ENCODE results near the gene MRPS11. TPM values are rescaled to one million over a fixed set of nuclear protein-coding genes. Genes with fewer than 3 reads are reported as not detected.

Gene MRPS11
- total and polyA plus RNA-seq, 2 of the 4 experiments (the other 2 are of a cell fraction), result 66.1 to 87.8 TPM

GRCh38 chr15:88482263-88482662, 14.8 kb downstream of the MRPS11 start:
- WGBS, 2 experiments (ENCODE audit: extremely low coverage in 2 of 2, insufficient read length in 1 of 2), result no CpG with 5 or more reads among the region's 1 CpG
- no peak overlapping the region for H3K14ac ChIP-seq (replicated peaks; ENCODE audit: low read depth, low read length)
- intact Hi-C loops (cut with micrococcal nuclease) (no loop called here), dilution Hi-C loops (cut with HindIII; ENCODE audit: low sequenced_read_pairs, unreplicated experiment) (no loop called here), in situ Hi-C loops (cut with MboI; ENCODE audit: low sequenced_read_pairs) (loop anchor here (25.0 kb wide), 2 partner anchors 355 to 530 kb away; no protein-coding TSS in a partner anchor)
- no peak overlapping the region for H2BK120ac ChIP-seq (ENCODE audit: low read depth, low read length)
- H4K20me1 ChIP-seq (ENCODE audit: insufficient read depth, low read length), result no peaks in the 10 kb centered on the region
- no peak overlapping the region for H4K8ac ChIP-seq (ENCODE audit: low read depth in 2 of 2, low read length in 2 of 2)
- no peak overlapping the region for H2BK15ac ChIP-seq (ENCODE audit: low read depth, low read length)
- no peak overlapping the region for H2AK9ac ChIP-seq (replicated peaks; ENCODE audit: low read depth, low read length, poor library complexity)
- no peak overlapping the region for H2BK5ac ChIP-seq (ENCODE audit: low read depth, low read length, poor library complexity, severe bottlenecking)
- H3K56ac ChIP-seq (ENCODE audit: extremely low read depth, insufficient read depth, low read length), result no peak overlapping the region
- H2BK20ac ChIP-seq (ENCODE audit: low read depth, low read length), result no peak overlapping the region
- no peaks in the 10 kb centered on the region for H3K4me1 ChIP-seq (ENCODE audit: control insufficient read depth, insufficient read depth, low read length)
- no peak overlapping the region for H3K9ac ChIP-seq (ENCODE audit: low read depth, low read length)
- ChIA-PET POLR2A (ENCODE audit: unreplicated experiment) (interaction anchor here (0.7 kb wide), 1 partner anchor 9 kb away, joined by 4 read pairs; no protein-coding TSS in a partner anchor), CTCF (no interaction called here)
- no peak overlapping the region for H2AFZ ChIP-seq (replicated peaks; ENCODE audit: low read length, poor library complexity)
- no peaks in the 10 kb centered on the region; the same call in 1 of the 2 replicates for H3K27me3 ChIP-seq (ENCODE audit: control insufficient read depth, insufficient read depth, low read length)
- H4K91ac ChIP-seq (ENCODE audit: insufficient read depth, low read depth, low read length), result no peak overlapping the region
- H3K4me2 ChIP-seq (ENCODE audit: low read depth, low read length), result no peak overlapping the region
- H2AK5ac ChIP-seq (ENCODE audit: low read depth, low read length), result no peak overlapping the region
- H3K9me3 ChIP-seq (ENCODE audit: control insufficient read depth, insufficient read depth, low read length), result no peaks in the 10 kb centered on the region
- no peak overlapping the region for H3K4ac ChIP-seq (ENCODE audit: low read depth, low read length)
- H3K23ac ChIP-seq (ENCODE audit: low read depth, low read length), result no peak overlapping the region
- 0 out of 4 replicates have a peak, but pooled peaks cover 0 to 2% of the 10 kb centered on the region in 2 experiments for H3K79me1 ChIP-seq (ENCODE audit: low read depth in 1 of 2, low read length in 2 of 2)
- peaks cover 12% of the 10 kb centered on the region for H3K36me3 ChIP-seq (ENCODE audit: control insufficient read depth, insufficient read depth, low read length)
- H3K9me1 ChIP-seq (ENCODE audit: insufficient read depth, low read length), result peaks cover 3% of the 10 kb centered on the region; the same call in 1 of the 2 replicates
- no peak overlapping the region for H3K18ac ChIP-seq (ENCODE audit: low read depth, low read length)
- DNase-seq (no peak), ATAC-seq (ENCODE audit: low read depth) (no peak)
- no peak for TF ChIP-seq MXI1 (IDR thresholded peaks at IDR 0.05; ENCODE audit: borderline replicate concordance, low read depth, low read length)
- no peak for TF ChIP-seq POLR2A (IDR thresholded peaks at IDR 0.05; ENCODE audit: low read depth, low read length)
- no TSS peak for BruUV-seq (replicated peaks)
- no peak overlapping the region for H4K5ac ChIP-seq (ENCODE audit: low read depth, low read length)
- no peak overlapping the region for H3K27ac ChIP-seq (ENCODE audit: insufficient read depth, low read length)
- H3K4me3 ChIP-seq (ENCODE audit: insufficient read depth, low read depth, low read length), result no peak overlapping the region

Data from IMR-90 (cell line).